SU-DHL-6 (cell line): ENCODE results near the gene PPARG.

Source experiments
- H2AFZ ChIP-seq: fragments of 200-600 bp; sonication (generic); 2 replicates; pipeline ENCODE4 v1.6.1; 2014; ENCODE audit warnings: low read depth, mild to moderate bottlenecking, moderate library complexity, mixed read lengths, antibody characterized with exemption, low read length; ENCODE audit not compliant: severe bottlenecking
- H3F3A ChIP-seq: fragments of 200-600 bp; shearing (Covaris generic); 2 replicates; pipeline ENCODE4 v1.6.0; 2016; ENCODE audit warnings: antibody characterized with exemption, mild to moderate bottlenecking; ENCODE audit not compliant: insufficient read depth
- H3K27ac ChIP-seq: fragments of 200-600 bp; sonication (generic); 2 replicates; pipeline ENCODE4 v1.5.1; 2016; ENCODE audit warnings: low read depth, mild to moderate bottlenecking, low read length, moderate library complexity, mixed read lengths
- H3K27me3 ChIP-seq: fragments of 200-600 bp; sonication (generic), shearing (Covaris generic); 2 replicates; pipeline ENCODE4 v1.6.0; 2014; ENCODE audit warnings: mild to moderate bottlenecking, low read length
- H3K36me3 ChIP-seq: fragments of 200-600 bp; sonication (generic); 2 replicates; pipeline ENCODE4 v1.6.1; 2014; ENCODE audit warnings: mild to moderate bottlenecking, low read length, mixed read lengths
- H3K4me2 ChIP-seq: fragments of 300-600, 200-600 bp; shearing (Covaris generic), sonication (generic); 2 replicates; pipeline ENCODE4 v1.6.0; 2014; ENCODE audit warnings: low read length, low read depth, mild to moderate bottlenecking; ENCODE audit not compliant: poor library complexity, severe bottlenecking
- H3K4me3 ChIP-seq: fragments of 200-600 bp; sonication (generic); 2 replicates; pipeline ENCODE4 v1.5.1; 2014; ENCODE audit warnings: antibody characterized with exemption, low read length, mild to moderate bottlenecking, mixed read lengths; ENCODE audit not compliant: insufficient read depth, poor library complexity, severe bottlenecking
- H3K79me2 ChIP-seq: fragments of 200-600 bp; sonication (generic); 2 replicates; pipeline ENCODE4 v1.6.1; 2014; ENCODE audit warnings: mild to moderate bottlenecking, low read length, moderate library complexity; ENCODE audit not compliant: insufficient read depth
- H3K9ac ChIP-seq: fragments of 200-600 bp; sonication (generic); 2 replicates; pipeline ENCODE4 v1.7.0; 2014; ENCODE audit warnings: mild to moderate bottlenecking, low read length
- H3K9me2 ChIP-seq: fragments of 200-600 bp; sonication (generic); replicated peaks from 2 replicates; pipeline ENCODE4 v1.6.1; 2014; ENCODE audit warnings: low read length; ENCODE audit not compliant: insufficient read depth
- H3K9me3 ChIP-seq: fragments of 200-600 bp; sonication (generic); 2 replicates; pipeline ENCODE4 v1.6.1; 2014; ENCODE audit warnings: low read length, mixed read lengths; ENCODE audit not compliant: insufficient read depth
- H4K20me1 ChIP-seq: fragments of 200-600 bp; sonication (generic); 2 replicates; pipeline ENCODE4 v1.6.1; 2014; ENCODE audit warnings: low read depth, mild to moderate bottlenecking, antibody characterized with exemption, low read length, moderate library complexity, mixed read lengths
- CTCF ChIP-seq: fragments of 200-600 bp; sonication (generic); IDR thresholded peaks from one replicate; pipeline ENCODE4 v1.5.1; 2017; ENCODE audit warnings: antibody characterized with exemption, mild to moderate bottlenecking, low read length, moderate library complexity; ENCODE audit not compliant: insufficient read depth, poor library complexity, severe bottlenecking
- EZH2phosphoT487 ChIP-seq: fragments of 200-600 bp; sonication (generic), shearing (Covaris generic); conservative IDR thresholded peaks from 2 replicates; pipeline ENCODE4 v1.6.1; 2018; ENCODE audit warnings: mild to moderate bottlenecking, antibody characterized with exemption, low read length, moderate library complexity, mixed read lengths

The PPARG gene

GRCh38 chr3:12308517-12308916, 19.6 kb downstream of the PPARG start:
- H4K20me1 ChIP-seq = no peaks in the 10 kb centered on the region
- H3K27me3 ChIP-seq = no peaks in the 10 kb centered on the region

GRCh38 chr3:12309716-12310115, 20.8 kb downstream of the PPARG start:
- Histone ChIP-seq H3K79me2 (no peaks in the 10 kb centered on the region), H3K4me3 (no peak overlapping the region), H3K9ac (no peak overlapping the region), H3K27me3 (no peaks in the 10 kb centered on the region), H3K4me2 (no peak overlapping the region), H4K20me1 (no peaks in the 10 kb centered on the region), H3K27ac (no peak overlapping the region), H3K9me3 (no peaks in the 10 kb centered on the region), H2AFZ (no peak overlapping the region), H3F3A (no peaks in the 10 kb centered on the region), H3K9me2 (no peaks in the 10 kb centered on the region), H3K36me3 (no peaks in the 10 kb centered on the region)
- TF ChIP-seq EZH2phosphoT487 (no peak), CTCF (no peak)

More at GRCh38 chr3:12308517-12308916, 19.6 kb downstream of the PPARG start:
- Histone ChIP-seq H3K9me2 (no peaks in the 10 kb centered on the region), H3K79me2 (no peaks in the 10 kb centered on the region), H3K27ac (no peak overlapping the region), H3K4me2 (no peak overlapping the region), H3K36me3 (no peaks in the 10 kb centered on the region), H3K9ac (no peak overlapping the region), H3F3A (no peaks in the 10 kb centered on the region), H3K9me3 (no peaks in the 10 kb centered on the region), H2AFZ (no peak overlapping the region), H3K4me3 (no peak overlapping the region)
- no peak for TF ChIP-seq EZH2phosphoT487
- no peak for TF ChIP-seq CTCF

- Histone ChIP-seq H3K4me2 (no peak overlapping the region), H3F3A (no peaks in the 10 kb centered on the region), H3K79me2 (no peaks in the 10 kb centered on the region), H3K27ac (no peak overlapping the region), H3K4me3 (no peak overlapping the region), H3K9me2 (no peaks in the 10 kb centered on the region), H3K9me3 (no peaks in the 10 kb centered on the region), H3K36me3 (no peaks in the 10 kb centered on the region), H4K20me1 (no peaks in the 10 kb centered on the region), H3K9ac (no peak overlapping the region), H3K27me3 (no peaks in the 10 kb centered on the region), H2AFZ (no peak overlapping the region)
- no peak for TF ChIP-seq EZH2phosphoT487
- no peak for TF ChIP-seq CTCF
Observed at GRCh38 chr3:12312010-12312409, 23.1 kb downstream of the PPARG start.
